Measurements from ENCODE around the gene DLGAP1.
A peak's percentile ranks its signal among the peaks of the same experiment; 100 is the strongest.

The DLGAP1 gene

GRCh38 chr18:3973191-3973850, 481.8 kb downstream of the DLGAP1 start:
- DNase-seq (ENCODE audit: low read depth in 2 of 2) = peak in 1 of 2 donors; percentile 8
- TF ChIP-seq, protein P1, sequence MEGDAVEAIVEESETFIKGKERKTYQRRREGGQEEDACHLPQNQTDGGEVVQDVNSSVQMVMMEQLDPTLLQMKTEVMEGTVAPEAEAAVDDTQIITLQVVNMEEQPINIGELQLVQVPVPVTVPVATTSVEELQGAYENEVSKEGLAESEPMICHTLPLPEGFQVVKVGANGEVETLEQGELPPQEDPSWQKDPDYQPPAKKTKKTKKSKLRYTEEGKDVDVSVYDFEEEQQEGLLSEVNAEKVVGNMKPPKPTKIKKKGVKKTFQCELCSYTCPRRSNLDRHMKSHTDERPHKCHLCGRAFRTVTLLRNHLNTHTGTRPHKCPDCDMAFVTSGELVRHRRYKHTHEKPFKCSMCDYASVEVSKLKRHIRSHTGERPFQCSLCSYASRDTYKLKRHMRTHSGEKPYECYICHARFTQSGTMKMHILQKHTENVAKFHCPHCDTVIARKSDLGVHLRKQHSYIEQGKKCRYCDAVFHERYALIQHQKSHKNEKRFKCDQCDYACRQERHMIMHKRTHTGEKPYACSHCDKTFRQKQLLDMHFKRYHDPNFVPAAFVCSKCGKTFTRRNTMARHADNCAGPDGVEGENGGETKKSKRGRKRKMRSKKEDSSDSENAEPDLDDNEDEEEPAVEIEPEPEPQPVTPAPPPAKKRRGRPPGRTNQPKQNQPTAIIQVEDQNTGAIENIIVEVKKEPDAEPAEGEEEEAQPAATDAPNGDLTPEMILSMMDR (IDR thresholded peaks at IDR 0.05; ENCODE audit: low read depth, low read length) = no peak
- no peak overlapping the region for H3K4me3 ChIP-seq (replicated peaks in 1 of 2; ENCODE audit: low read depth in 2 of 2, low read length in 2 of 2)

GRCh38 chr18:3972291-3972930, 482.7 kb downstream of the DLGAP1 start:
- TF ChIP-seq, protein P1 (IDR thresholded peaks at IDR 0.05; ENCODE audit: low read depth, low read length) = no peak
- no peak for DNase-seq (ENCODE audit: low read depth in 2 of 2)
- H3K4me3 ChIP-seq (replicated peaks in 1 of 2; ENCODE audit: low read depth in 2 of 2, low read length in 2 of 2) = no peak overlapping the region

GRCh38 chr18:3970929-3971328, 484.2 kb downstream of the DLGAP1 start:
- TF ChIP-seq, protein P1 (IDR thresholded peaks at IDR 0.05; ENCODE audit: low read depth, low read length) = no peak
- no peak for DNase-seq (ENCODE audit: low read depth in 2 of 2)
- no peak overlapping the region for H3K4me3 ChIP-seq (replicated peaks in 1 of 2; ENCODE audit: low read depth in 2 of 2, low read length in 2 of 2)

DNA sequence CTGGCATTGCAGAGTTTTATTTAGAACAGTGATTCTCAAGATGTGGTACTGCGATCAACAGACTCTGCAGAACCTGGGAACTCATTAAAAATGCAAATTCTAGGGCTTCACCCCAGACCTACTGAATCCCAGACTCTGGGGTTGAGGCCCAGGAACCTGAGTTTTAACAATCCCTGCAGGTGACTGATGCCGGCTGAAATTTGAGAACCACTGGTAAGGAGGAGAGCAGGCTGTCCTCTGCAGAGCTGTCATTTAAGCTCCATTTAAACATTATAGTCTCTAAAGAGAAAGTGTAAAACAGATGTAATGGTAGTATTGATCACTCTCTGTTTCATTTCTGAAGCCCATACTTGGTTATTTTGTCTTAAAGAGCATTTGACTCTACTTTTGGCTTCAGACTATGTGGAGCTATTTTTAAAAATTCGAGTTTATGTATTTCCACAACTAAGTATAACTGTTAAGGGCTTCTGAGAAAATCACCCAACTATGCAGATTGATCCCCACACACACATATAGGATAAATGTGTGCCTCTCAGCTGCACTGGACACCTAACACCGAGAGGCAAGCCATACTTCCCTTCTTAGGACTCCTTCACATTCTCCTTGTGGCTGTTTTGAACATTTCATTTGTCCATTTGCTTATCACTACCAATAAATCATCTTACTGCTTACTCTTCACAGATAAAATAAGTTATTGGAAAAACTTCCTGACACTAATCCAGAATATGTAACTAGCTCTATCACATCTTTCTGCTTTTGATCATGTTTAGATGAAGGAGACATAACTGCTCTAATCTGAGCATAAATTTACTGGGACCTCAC, 487.5 kb downstream of the DLGAP1 start:
- DNase-seq (ENCODE audit: low read depth in 2 of 2) = no peak
- no peak overlapping the region for H3K4me3 ChIP-seq (replicated peaks in 1 of 2; ENCODE audit: low read depth in 2 of 2, low read length in 2 of 2)
- TF ChIP-seq, protein P1 (IDR thresholded peaks at IDR 0.05; ENCODE audit: low read depth, low read length) = no peak

DNA sequence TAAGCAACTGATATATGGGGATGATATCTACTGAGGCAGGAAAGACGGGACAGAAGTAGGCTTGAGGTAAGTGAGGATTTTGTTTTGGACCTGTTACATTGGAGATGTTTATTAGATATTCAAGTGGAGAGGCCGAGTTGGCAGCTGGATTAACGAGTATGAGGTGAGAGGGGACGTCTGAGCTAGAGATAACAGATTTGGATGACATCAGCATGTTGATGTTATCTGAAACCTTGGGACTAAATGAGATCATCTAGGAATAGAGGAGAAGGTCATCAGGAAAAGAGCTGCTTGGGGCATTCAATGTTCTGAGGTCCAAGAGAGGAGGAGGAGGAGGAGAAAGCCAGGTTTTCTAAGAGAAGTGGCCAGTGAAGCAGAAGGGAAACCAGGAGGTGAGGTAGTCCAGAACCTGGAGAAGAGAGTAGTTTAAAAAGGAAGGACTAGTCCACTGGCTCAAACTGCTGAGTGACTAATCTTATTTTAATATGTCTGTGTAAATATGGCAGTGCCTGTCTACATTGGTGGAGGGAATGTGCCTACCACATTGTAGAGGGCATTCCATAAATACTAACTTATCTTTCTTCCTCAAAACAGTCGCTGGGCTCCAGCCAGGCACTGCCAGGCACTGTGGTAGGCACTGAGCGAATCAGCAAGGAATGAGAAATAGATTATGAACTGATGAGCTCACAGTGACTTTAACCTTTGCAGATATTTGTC, 488.3 kb downstream of the DLGAP1 start:
- DNase-seq (ENCODE audit: low read depth in 2 of 2) = peak; percentile 12 to 46
- no peak overlapping the region for H3K4me3 ChIP-seq (replicated peaks in 1 of 2; ENCODE audit: low read depth in 2 of 2, low read length in 2 of 2)
- TF ChIP-seq, protein P1 (IDR thresholded peaks at IDR 0.05; ENCODE audit: low read depth, low read length) = no peak

GRCh38 chr18:3966246-3966641, 488.9 kb downstream of the DLGAP1 start:
- TF ChIP-seq, protein P1 (IDR thresholded peaks at IDR 0.05; ENCODE audit: low read depth, low read length) = no peak
- no peak for DNase-seq (ENCODE audit: low read depth in 2 of 2)

More at GRCh38 chr18:3966246-3966641, 488.9 kb downstream of the DLGAP1 start:
- H3K4me3 ChIP-seq (replicated peaks in 1 of 2; ENCODE audit: low read depth in 2 of 2, low read length in 2 of 2) = no peak overlapping the region
